PC-3 (cell line): ENCODE results near the gene PAQR3. TPM values are rescaled to one million over a fixed set of nuclear protein-coding genes. Genes with fewer than 3 reads are reported as not detected.

ENCODE experiments used
- ATAC-seq: fragments of 200-7000 bp; cut with Tn5 transposase; 2 replicates; pipeline ENCODE4 v1.9.1; 2020; ENCODE audit warnings: mild to moderate bottlenecking, moderate library complexity
- BruUV-seq: library from RNA; stranded (reverse); fragments of 400-500 nt; replicated peaks from 2 replicates; lab custom pipeline; 2021; lab: Mats Ljungman, UMichigan
- CTCF ChIA-PET: fragments of 300-600 bp; sonication (Branson Sonifier 250); formaldehyde crosslinking; loops from one replicate; lab custom pipeline; 2022; ENCODE audit warnings: antibody characterized with exemption; lab: Charles Lee
- POLR2A ChIA-PET: fragments of 300-600 bp; sonication (Branson Sonifier 250); formaldehyde crosslinking; loops from one replicate; lab custom pipeline; 2022; ENCODE audit warnings: antibody characterized with exemption; ENCODE audit not compliant: unreplicated experiment; lab: Charles Lee
- DNase-seq: peaks from one replicate; pipeline ENCODE4 v3.0.0-alpha.2; 2015
- H2AFZ ChIP-seq: fragments of 300-600 bp; sonication (generic); 2 replicates; pipeline ENCODE4 v1.6.0; 2016; ENCODE audit warnings: antibody characterized with exemption, low read length
- H3F3A ChIP-seq: fragments of 300-600 bp; sonication (generic); one replicate; pipeline ENCODE4 v1.6.0; 2017; ENCODE audit warnings: antibody characterized with exemption, low read length, control low read depth, mild to moderate bottlenecking; ENCODE audit not compliant: unreplicated experiment
- H3K27ac ChIP-seq: fragments of 300-600 bp; sonication (generic); 2 replicates; pipeline ENCODE4 v1.5.1; 2016; ENCODE audit warnings: mild to moderate bottlenecking, low read length
- H3K27me3 ChIP-seq: fragments of 300-600 bp; sonication (generic); 2 replicates; pipeline ENCODE4 v1.6.1; 2016; ENCODE audit warnings: low read length, mixed read lengths
- H3K36me3 ChIP-seq: fragments of 300-600 bp; sonication (generic); 2 replicates; pipeline ENCODE4 v1.6.1; 2016; ENCODE audit warnings: low read depth, mixed run types, low read length, mixed read lengths
- H3K4me1 ChIP-seq: fragments of 300-600 bp; sonication (generic); 2 replicates; pipeline ENCODE4 v1.5.1; 2016; ENCODE audit warnings: low read length; ENCODE audit not compliant: insufficient read depth
- H3K4me2 ChIP-seq: fragments of 300-600 bp; sonication (generic); 2 replicates; pipeline ENCODE4 v1.6.0; 2016; ENCODE audit warnings: low read length
- H3K4me3 ChIP-seq: fragments of 300-600 bp; sonication (generic); 2 replicates; pipeline ENCODE4 v1.5.1; 2016; ENCODE audit warnings: mild to moderate bottlenecking, low read length, mixed read lengths
- H3K79me2 ChIP-seq: fragments of 300-600 bp; sonication (generic); 2 replicates; pipeline ENCODE4 v1.6.1; 2017; ENCODE audit warnings: low read length, mixed read lengths
- H3K9ac ChIP-seq: fragments of 300-600 bp; sonication (generic); 2 replicates; pipeline ENCODE4 v1.6.0; 2016; ENCODE audit warnings: mild to moderate bottlenecking, low read length
- H3K9me2 ChIP-seq: fragments of 300-600 bp; sonication (generic); replicated peaks from 2 replicates; pipeline ENCODE4 v1.6.1; 2016; ENCODE audit warnings: mixed run types, low read length, mixed read lengths
- H3K9me3 ChIP-seq: fragments of 300-600 bp; sonication (generic); 2 replicates; pipeline ENCODE4 v1.6.1; 2016; ENCODE audit warnings: low read length, mixed read lengths
- H4K20me1 ChIP-seq: fragments of 300-600 bp; sonication (generic); 2 replicates; pipeline ENCODE4 v1.6.1; 2016; ENCODE audit warnings: low read length, mixed read lengths
- EZH2 ChIP-seq: fragments of 300-600 bp; sonication (generic); IDR thresholded peaks from one replicate; pipeline ENCODE4 v1.6.1; 2017; ENCODE audit warnings: antibody characterized with exemption, mild to moderate bottlenecking, low read length; ENCODE audit not compliant: unreplicated experiment
- EZH2phosphoT487 ChIP-seq: fragments of 300-600 bp; sonication (generic); IDR thresholded peaks from 2 replicates; pipeline ENCODE4 v1.6.1; 2018; ENCODE audit warnings: mild to moderate bottlenecking, antibody characterized with exemption, low read length, borderline replicate concordance
- intact Hi-C: fragments of 100-400 bp; cut with micrococcal nuclease; formaldehyde crosslinking; loops from 2 replicates; pipeline ENCODE4 v1.9.0; 2023
- total RNA-seq: library from RNA; depleted of rRNA; stranded (reverse); fragments of >200 nt; gene quantifications from 2 replicates; pipeline ENCODE4 v1.2.3, GENCODE V29; 2014
- TF ChIP-seq, protein P1 (sequence below): fragments of 300-600 bp; sonication (generic); conservative IDR thresholded peaks from 2 replicates; pipeline ENCODE4 v1.5.1; 2017; ENCODE audit warnings: antibody characterized with exemption, low read depth, mild to moderate bottlenecking, low read length

The PAQR3 gene
- total RNA-seq, 1 experiment from 2014 or later, result 16.9 TPM

- DNase-seq (no peak), ATAC-seq (no peak)
- ChIA-PET POLR2A (no interaction called here), CTCF (no interaction called here)
- Histone ChIP-seq H3K27me3 (no peaks in the 10 kb centered on the region), H3K9me3 (no peaks in the 10 kb centered on the region), H3K79me2 (no peaks in the 10 kb centered on the region), H3K4me3 (no peak overlapping the region), H3K4me1 (no peaks in the 10 kb centered on the region), H3K9me2 (no peaks in the 10 kb centered on the region), H4K20me1 (no peaks in the 10 kb centered on the region), H3K9ac (no peak overlapping the region), H3F3A (no peaks in the 10 kb centered on the region), H2AFZ (no peak overlapping the region), H3K36me3 (no peaks in the 10 kb centered on the region), H3K27ac (no peak overlapping the region), H3K4me2 (no peak overlapping the region)
- no peak for TF ChIP-seq EZH2
- TF ChIP-seq, protein P1, sequence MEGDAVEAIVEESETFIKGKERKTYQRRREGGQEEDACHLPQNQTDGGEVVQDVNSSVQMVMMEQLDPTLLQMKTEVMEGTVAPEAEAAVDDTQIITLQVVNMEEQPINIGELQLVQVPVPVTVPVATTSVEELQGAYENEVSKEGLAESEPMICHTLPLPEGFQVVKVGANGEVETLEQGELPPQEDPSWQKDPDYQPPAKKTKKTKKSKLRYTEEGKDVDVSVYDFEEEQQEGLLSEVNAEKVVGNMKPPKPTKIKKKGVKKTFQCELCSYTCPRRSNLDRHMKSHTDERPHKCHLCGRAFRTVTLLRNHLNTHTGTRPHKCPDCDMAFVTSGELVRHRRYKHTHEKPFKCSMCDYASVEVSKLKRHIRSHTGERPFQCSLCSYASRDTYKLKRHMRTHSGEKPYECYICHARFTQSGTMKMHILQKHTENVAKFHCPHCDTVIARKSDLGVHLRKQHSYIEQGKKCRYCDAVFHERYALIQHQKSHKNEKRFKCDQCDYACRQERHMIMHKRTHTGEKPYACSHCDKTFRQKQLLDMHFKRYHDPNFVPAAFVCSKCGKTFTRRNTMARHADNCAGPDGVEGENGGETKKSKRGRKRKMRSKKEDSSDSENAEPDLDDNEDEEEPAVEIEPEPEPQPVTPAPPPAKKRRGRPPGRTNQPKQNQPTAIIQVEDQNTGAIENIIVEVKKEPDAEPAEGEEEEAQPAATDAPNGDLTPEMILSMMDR, result no peak
- no peak for TF ChIP-seq EZH2phosphoT487
- BruUV-seq, result no TSS peak
- intact Hi-C loops, result loop anchor here (10.0 kb wide), 1 partner anchor 358 kb away; no protein-coding TSS in a partner anchor
These were observed 17.7 kb upstream of the PAQR3 start for GRCh38 chr4:78956975-78957374.

GRCh38 chr4:78953769-78954666 is 14.8 kb upstream of the PAQR3 start:
- Histone ChIP-seq H2AFZ (no peak overlapping the region), H3K4me1 (no peaks in the 10 kb centered on the region), H3K9ac (no peak overlapping the region), H3F3A (no peaks in the 10 kb centered on the region), H3K79me2 (no peaks in the 10 kb centered on the region), H3K4me3 (no peak overlapping the region), H3K36me3 (no peaks in the 10 kb centered on the region), H3K4me2 (peak overlapping the region; percentile 19; the same call in 1 of the 2 replicates), H3K27me3 (no peaks in the 10 kb centered on the region), H3K9me3 (no peaks in the 10 kb centered on the region), H3K27ac (no peak overlapping the region), H4K20me1 (no peaks in the 10 kb centered on the region), H3K9me2 (no peaks in the 10 kb centered on the region)
- no peak for TF ChIP-seq EZH2
- TF ChIP-seq, protein P1, result peak; percentile 65
- peak; percentile 54 for ATAC-seq
- POLR2A ChIA-PET, result no interaction called here
- intact Hi-C loops, result loop anchor here (1.0 to 10.0 kb wide), 6 partner anchors 73 to 1263 kb away; no protein-coding TSS in a partner anchor
- CTCF ChIA-PET, result interaction anchor here (0.6 kb wide), 1 partner anchor 289 kb away, joined by 3 read pairs; no protein-coding TSS in a partner anchor
- BruUV-seq, result no TSS peak
- peak; percentile 58 for DNase-seq

- no peak overlapping the region for H3K4me2 ChIP-seq
- H3K9me3 ChIP-seq, result no peaks in the 10 kb centered on the region
- H3K27ac ChIP-seq, result no peak overlapping the region
- H3K4me3 ChIP-seq, result no peak overlapping the region
- no peak overlapping the region for H2AFZ ChIP-seq
- no TSS peak for BruUV-seq
- no peaks in the 10 kb centered on the region for H3K79me2 ChIP-seq
- ChIA-PET CTCF (interaction anchor here (0.6 kb wide), 1 partner anchor 290 kb away, joined by 3 read pairs; no protein-coding TSS in a partner anchor), POLR2A (no interaction called here)
- no peaks in the 10 kb centered on the region for H3K36me3 ChIP-seq
- H3K9me2 ChIP-seq, result no peaks in the 10 kb centered on the region
- H3K9ac ChIP-seq, result no peak overlapping the region
- no peaks in the 10 kb centered on the region for H4K20me1 ChIP-seq
- intact Hi-C loops, result loop anchor here (2.0 to 10.0 kb wide), 5 partner anchors 74 to 1264 kb away; no protein-coding TSS in a partner anchor
- TF ChIP-seq, protein P1, result no peak
- TF ChIP-seq EZH2phosphoT487 (no peak), EZH2 (no peak)
- no peaks in the 10 kb centered on the region for H3K27me3 ChIP-seq
- H3F3A ChIP-seq, result no peaks in the 10 kb centered on the region
- H3K4me1 ChIP-seq, result no peaks in the 10 kb centered on the region
- DNase-seq, result no peak
- ATAC-seq, result no peak
These were observed 14.0 kb upstream of the PAQR3 start for GRCh38 chr4:78953231-78953630.
